Astrocyte (in vitro differentiated cells and primary cell): Measurements from ENCODE around the gene PPP2CA. TPM values are rescaled to one million over a fixed set of nuclear protein-coding genes. Genes with fewer than 3 reads are reported as not detected.

Source experiments
- DNase-seq: peaks from one replicate; pipeline ENCODE4 v3.0.0-alpha.2; 2010; ENCODE audit warnings: low read depth
- FAIRE-seq: peaks from 2 replicates; lab custom pipeline; 2011; peaks lifted over from hg19 to GRCh38; lab: Jason Lieb, UNC
- H2AFZ ChIP-seq: 2 replicates; pipeline ENCODE4 v1.6.0; 2012; ENCODE audit warnings: low read depth, low read length, inconsistent platforms
- H3K27ac ChIP-seq: 2 replicates; pipeline ENCODE4 v1.5.1; 2011; ENCODE audit warnings: low read depth, low read length, inconsistent platforms
- H3K27me3 ChIP-seq: 2 replicates; pipeline ENCODE4 v1.6.0; 2011; ENCODE audit warnings: low read length, inconsistent platforms; ENCODE audit not compliant: insufficient read depth
- H3K36me3 ChIP-seq: 2 replicates; pipeline ENCODE4 v1.5.1; 2011; ENCODE audit warnings: low read length, inconsistent platforms; ENCODE audit not compliant: insufficient read depth
- H3K4me1 ChIP-seq: 2 replicates; pipeline ENCODE4 v1.5.1; 2011; ENCODE audit warnings: low read length, inconsistent platforms; ENCODE audit not compliant: insufficient read depth
- H3K4me2 ChIP-seq: 2 replicates; pipeline ENCODE4 v1.6.0; 2012; ENCODE audit warnings: low read length, inconsistent platforms
- H3K4me3 ChIP-seq: 2 replicates; pipeline ENCODE4 v1.5.1; 2011; ENCODE audit warnings: low read depth, mild to moderate bottlenecking, low read length, inconsistent platforms; ENCODE audit not compliant: insufficient read depth
- H3K79me2 ChIP-seq: 2 replicates; pipeline ENCODE4 v1.6.0; 2012; ENCODE audit warnings: mild to moderate bottlenecking, low read length, inconsistent platforms; ENCODE audit not compliant: insufficient read depth
- H3K9ac ChIP-seq: 2 replicates; pipeline ENCODE4 v1.6.0; 2012; ENCODE audit warnings: mild to moderate bottlenecking, low read length, inconsistent platforms
- H3K9me3 ChIP-seq: 2 replicates; pipeline ENCODE4 v1.5.1; 2012; ENCODE audit warnings: low read depth, mild to moderate bottlenecking, low read length, inconsistent platforms; ENCODE audit not compliant: insufficient read depth
- H4K20me1 ChIP-seq: 2 replicates; pipeline ENCODE4 v1.6.0; 2012; ENCODE audit warnings: low read length, inconsistent platforms; ENCODE audit not compliant: insufficient read depth
- H3K27ac Mint-ChIP-seq: one replicate; pipeline ENCODE4 v1.8.0; 2021; ENCODE audit warnings: mild to moderate bottlenecking, mixed read lengths; ENCODE audit not compliant: unreplicated experiment
- H3K27me3 Mint-ChIP-seq: one replicate; pipeline ENCODE4 v1.8.0; 2021; ENCODE audit warnings: low read depth, mixed read lengths; ENCODE audit not compliant: unreplicated experiment
- H3K36me3 Mint-ChIP-seq: one replicate; pipeline ENCODE4 v1.8.0; 2021; ENCODE audit warnings: low read depth, mixed read lengths; ENCODE audit not compliant: unreplicated experiment
- H3K4me1 Mint-ChIP-seq: one replicate; pipeline ENCODE4 v1.8.0; 2021; ENCODE audit warnings: low read depth, mixed read lengths; ENCODE audit not compliant: unreplicated experiment
- H3K4me3 Mint-ChIP-seq: one replicate; pipeline ENCODE4 v1.8.0; 2021; ENCODE audit warnings: mild to moderate bottlenecking, moderate library complexity, mixed read lengths; ENCODE audit not compliant: unreplicated experiment
- H3K9me3 Mint-ChIP-seq: one replicate; pipeline ENCODE4 v1.8.0; 2021; ENCODE audit warnings: mild to moderate bottlenecking, mixed read lengths; ENCODE audit not compliant: unreplicated experiment
- EZH2 ChIP-seq: IDR thresholded peaks from 2 replicates; pipeline ENCODE4 v1.6.1; 2012; ENCODE audit warnings: mild to moderate bottlenecking, low read length, inconsistent platforms; ENCODE audit not compliant: insufficient read depth
- total RNA-seq: library from RNA; stranded (reverse); gene quantifications from 2 replicates; pipeline ENCODE4 v1.2.1, GENCODE V29; 2021
- TF ChIP-seq, protein P1 (sequence below): IDR thresholded peaks from 2 replicates; pipeline ENCODE4 v1.5.1; 2011; ENCODE audit warnings: low read depth, mild to moderate bottlenecking, inconsistent platforms, low read length, moderate library complexity; ENCODE audit not compliant: insufficient read depth

PPP2CA gene
- total RNA-seq, 1 donor from 2014 or later, result 180 TPM

DNA sequence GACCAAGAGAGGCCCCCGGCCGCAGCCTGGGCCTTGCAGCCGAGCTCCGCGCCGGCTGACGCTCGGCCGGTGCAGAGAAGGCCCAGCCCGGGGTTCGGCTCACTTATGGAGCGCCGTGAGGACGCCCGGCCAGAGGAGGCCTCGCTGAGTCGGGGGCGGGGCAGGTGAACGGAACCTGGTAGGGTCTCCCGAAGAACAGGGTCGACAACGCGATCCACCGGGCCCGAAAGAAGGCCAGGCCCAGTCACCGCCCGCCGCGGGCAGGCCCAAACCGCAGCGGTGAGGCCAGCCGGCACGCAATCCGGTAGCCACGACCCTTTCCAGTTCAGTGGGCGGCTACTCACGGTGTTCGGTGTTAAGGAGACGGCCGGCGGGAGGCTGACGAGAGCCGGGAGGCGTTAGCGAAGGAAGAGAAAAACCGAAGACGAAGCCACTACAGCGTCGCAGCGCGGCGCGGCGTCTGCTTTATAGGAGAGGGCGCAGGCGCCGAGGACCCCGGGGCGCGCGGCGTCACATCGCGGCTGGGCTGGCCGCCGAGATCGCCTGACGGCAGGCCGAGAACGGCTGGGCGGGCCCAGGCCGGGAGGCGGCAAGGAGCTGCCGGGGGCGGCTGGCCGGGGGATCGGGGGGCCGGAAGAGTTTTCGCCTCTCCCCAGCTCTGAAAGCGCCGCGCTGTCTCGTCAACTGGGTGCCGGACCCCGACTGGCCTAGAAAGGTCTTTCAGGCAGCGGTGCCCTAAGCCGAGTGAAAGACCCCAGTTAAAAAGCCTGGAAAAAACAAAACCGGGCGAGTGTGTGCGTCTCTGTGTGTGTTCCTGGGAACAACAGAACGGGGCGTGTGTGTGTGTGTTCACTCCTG, 49.1 kb downstream of the PPP2CA start, which contains the start of gene SKP1:
Gene SKP1 (minus strand): TSS at position 440 of the 858 bp plus-strand sequence. CDS start 2,928 bp downstream, outside the sequence.
- Mint-ChIP-seq H3K27me3 (no peaks in the 10 kb centered on the region), H3K4me3 (peak within 1 kb of the TSS; percentile 96), H3K36me3 (peaks cover 5% of the 10 kb centered on the region), H3K4me1 (peaks cover 11% of the 10 kb centered on the region), H3K27ac (peak within 1 kb of the TSS; percentile 97), H3K9me3 (no peaks in the 10 kb centered on the region)
- TF ChIP-seq EZH2, result no peak
- TF ChIP-seq, protein P1, sequence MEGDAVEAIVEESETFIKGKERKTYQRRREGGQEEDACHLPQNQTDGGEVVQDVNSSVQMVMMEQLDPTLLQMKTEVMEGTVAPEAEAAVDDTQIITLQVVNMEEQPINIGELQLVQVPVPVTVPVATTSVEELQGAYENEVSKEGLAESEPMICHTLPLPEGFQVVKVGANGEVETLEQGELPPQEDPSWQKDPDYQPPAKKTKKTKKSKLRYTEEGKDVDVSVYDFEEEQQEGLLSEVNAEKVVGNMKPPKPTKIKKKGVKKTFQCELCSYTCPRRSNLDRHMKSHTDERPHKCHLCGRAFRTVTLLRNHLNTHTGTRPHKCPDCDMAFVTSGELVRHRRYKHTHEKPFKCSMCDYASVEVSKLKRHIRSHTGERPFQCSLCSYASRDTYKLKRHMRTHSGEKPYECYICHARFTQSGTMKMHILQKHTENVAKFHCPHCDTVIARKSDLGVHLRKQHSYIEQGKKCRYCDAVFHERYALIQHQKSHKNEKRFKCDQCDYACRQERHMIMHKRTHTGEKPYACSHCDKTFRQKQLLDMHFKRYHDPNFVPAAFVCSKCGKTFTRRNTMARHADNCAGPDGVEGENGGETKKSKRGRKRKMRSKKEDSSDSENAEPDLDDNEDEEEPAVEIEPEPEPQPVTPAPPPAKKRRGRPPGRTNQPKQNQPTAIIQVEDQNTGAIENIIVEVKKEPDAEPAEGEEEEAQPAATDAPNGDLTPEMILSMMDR, result no peak
- Histone ChIP-seq H3K4me1 (peaks cover 11% of the 10 kb centered on the region), H3K79me2 (peaks cover 50% of the 10 kb centered on the region), H3K4me3 (peak within 1 kb of the TSS; percentile 99), H3K9me3 (no peaks in the 10 kb centered on the region), H2AFZ (peak within 1 kb of the TSS; percentile 89), H4K20me1 (peaks cover 46% of the 10 kb centered on the region), H3K9ac (peak within 1 kb of the TSS; percentile 98), H3K27me3 (no peaks in the 10 kb centered on the region), H3K4me2 (peak within 1 kb of the TSS; percentile 93), H3K36me3 (peaks cover 13% of the 10 kb centered on the region), H3K27ac (peak within 1 kb of the TSS; percentile 97)
- DNase-seq, result peak; percentile 55
- no peak for FAIRE-seq

DNA sequence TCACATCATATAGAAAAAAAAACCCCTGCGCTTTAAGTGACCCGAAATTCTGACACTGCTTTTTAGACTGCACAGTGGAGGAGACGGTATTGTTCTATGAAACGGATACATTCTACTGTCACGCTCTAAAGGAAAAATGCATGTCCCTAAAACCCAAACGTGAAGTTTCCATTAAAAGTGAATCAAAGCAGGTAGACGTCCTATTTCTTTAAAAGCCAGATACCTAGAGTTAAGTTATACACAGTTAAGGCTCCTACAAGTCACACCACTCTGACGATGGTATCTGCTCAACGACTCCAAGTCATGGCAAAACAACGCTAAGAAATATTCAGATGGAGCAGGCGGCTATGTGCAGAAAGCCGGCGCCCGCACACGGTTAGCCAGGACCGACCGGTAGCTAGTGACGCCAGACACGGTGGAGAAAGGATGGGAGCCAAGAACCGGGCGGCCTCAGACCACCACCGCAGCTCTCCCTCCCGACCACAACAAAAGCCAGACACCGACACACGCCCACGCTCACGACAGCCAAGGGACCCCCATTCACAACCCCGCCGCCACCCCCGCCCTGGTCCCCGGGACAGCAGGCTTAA, 49.9 kb downstream of the PPP2CA start:
- Mint-ChIP-seq H3K27me3 (no peaks in the 10 kb centered on the region), H3K4me1 (peaks cover 11% of the 10 kb centered on the region), H3K36me3 (peaks cover 9% of the 10 kb centered on the region), H3K4me3 (peak overlapping the region; percentile 96), H3K9me3 (no peaks in the 10 kb centered on the region), H3K27ac (peak overlapping the region; percentile 97)
- peaks cover 11% of the 10 kb centered on the region for H3K4me1 ChIP-seq
- peaks cover 57% of the 10 kb centered on the region for H3K79me2 ChIP-seq
- peak overlapping the region; percentile 93 for H3K4me2 ChIP-seq
- H3K9me3 ChIP-seq, result no peaks in the 10 kb centered on the region
- H3K27me3 ChIP-seq, result no peaks in the 10 kb centered on the region
- TF ChIP-seq EZH2, result no peak
- TF ChIP-seq, protein P1, result no peak
- DNase-seq (peak; percentile 25), FAIRE-seq (no peak)
- peaks cover 20% of the 10 kb centered on the region for H3K36me3 ChIP-seq
- H4K20me1 ChIP-seq, result peaks cover 53% of the 10 kb centered on the region
- H3K27ac ChIP-seq, result peak overlapping the region; percentile 97
- no peak overlapping the region for H2AFZ ChIP-seq
- peak overlapping the region; percentile 99 for H3K4me3 ChIP-seq
- H3K9ac ChIP-seq, result peak overlapping the region; percentile 98
